Cardiac muscle cell (in vitro differentiated cells and primary cell): ENCODE data around the gene SLIT1. TPM values are rescaled to one million over a fixed set of nuclear protein-coding genes. Genes with fewer than 3 reads are reported as not detected.

Experiments
- DNase-seq, 2 donors: peaks; one replicate each; pipeline versions ENCODE4 v3.0.0 to v3.0.0-alpha.2; 2010 to 2017; ENCODE audit warnings: low read depth in 1 of 2, low spot score in 1 of 2
- H3K27ac ChIP-seq: fragments of 200-600 bp; sonication (generic); 2 replicates; pipeline ENCODE4 v1.5.1; 2016
- H3K27me3 ChIP-seq: fragments of 200-600 bp; sonication (generic); 2 replicates; pipeline ENCODE4 v1.6.0; 2016; ENCODE audit warnings: control low read depth
- H3K36me3 ChIP-seq: fragments of 200-600 bp; sonication (generic); 2 replicates; pipeline ENCODE4 v1.5.1; 2016; ENCODE audit warnings: control low read depth
- H3K4me1 ChIP-seq: fragments of 200-600 bp; sonication (generic); 2 replicates; pipeline ENCODE4 v1.8.1; 2017; ENCODE audit warnings: low read depth, mild to moderate bottlenecking, mixed run types
- H3K4me3 ChIP-seq: fragments of 200-600 bp; sonication (generic); 2 replicates; pipeline ENCODE4 v1.5.1; 2016; ENCODE audit warnings: mild to moderate bottlenecking
- H3K9me3 ChIP-seq: fragments of 200-600 bp; sonication (generic); 2 replicates; pipeline ENCODE4 v1.5.1; 2017; ENCODE audit warnings: low read depth, mild to moderate bottlenecking, control low read depth
- CTCF ChIP-seq: IDR thresholded peaks from 2 replicates; pipeline ENCODE4 v1.5.1; 2012; ENCODE audit warnings: low read depth, mild to moderate bottlenecking, low read length
- polyA plus RNA-seq: library from polyadenylated mRNA; unstranded; fragments of >200 nt; fragmentation: Nextera tagmentation; extraction: Ambion mirVana; gene quantifications from 2 replicates; pipeline ENCODE4 v1.2.1, GENCODE V29; 2016
- total RNA-seq: library from RNA; depleted of rRNA; stranded (reverse); fragments of >200 nt; gene quantifications from 2 replicates; pipeline ENCODE4 v1.2.3, GENCODE V29; 2016

SLIT1 gene
- total and polyA plus RNA-seq, 2 experiments from 2014 or later = 3.3 to 11.0 TPM

DNA sequence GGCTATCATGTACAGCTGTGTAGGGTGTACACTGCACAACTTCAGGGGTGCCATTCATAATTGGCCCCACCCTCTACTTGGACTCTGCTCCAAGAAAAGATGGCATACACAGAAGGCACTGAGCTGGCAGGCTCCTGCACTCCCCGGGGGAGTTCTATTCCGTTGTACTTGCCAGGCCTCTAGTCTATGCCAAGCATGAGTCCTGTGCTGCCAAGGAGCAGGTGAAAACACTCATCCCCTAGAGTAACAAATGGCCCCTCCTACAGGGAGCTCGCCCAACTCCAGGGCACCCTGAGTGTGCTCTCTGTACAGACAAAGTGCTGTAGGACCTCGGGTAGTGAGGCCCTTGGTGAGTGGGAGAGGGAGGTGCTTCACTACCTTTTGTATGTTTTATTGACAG is 127.2 kb downstream of the SLIT1 start:
- Histone ChIP-seq H3K36me3 (no peaks in the 10 kb centered on the region), H3K4me3 (no peak overlapping the region), H3K27ac (no peak overlapping the region), H3K4me1 (no peaks in the 10 kb centered on the region), H3K9me3 (no peaks in the 10 kb centered on the region), H3K27me3 (no peaks in the 10 kb centered on the region)
- no peak for TF ChIP-seq CTCF
- DNase-seq = no peak

DNA sequence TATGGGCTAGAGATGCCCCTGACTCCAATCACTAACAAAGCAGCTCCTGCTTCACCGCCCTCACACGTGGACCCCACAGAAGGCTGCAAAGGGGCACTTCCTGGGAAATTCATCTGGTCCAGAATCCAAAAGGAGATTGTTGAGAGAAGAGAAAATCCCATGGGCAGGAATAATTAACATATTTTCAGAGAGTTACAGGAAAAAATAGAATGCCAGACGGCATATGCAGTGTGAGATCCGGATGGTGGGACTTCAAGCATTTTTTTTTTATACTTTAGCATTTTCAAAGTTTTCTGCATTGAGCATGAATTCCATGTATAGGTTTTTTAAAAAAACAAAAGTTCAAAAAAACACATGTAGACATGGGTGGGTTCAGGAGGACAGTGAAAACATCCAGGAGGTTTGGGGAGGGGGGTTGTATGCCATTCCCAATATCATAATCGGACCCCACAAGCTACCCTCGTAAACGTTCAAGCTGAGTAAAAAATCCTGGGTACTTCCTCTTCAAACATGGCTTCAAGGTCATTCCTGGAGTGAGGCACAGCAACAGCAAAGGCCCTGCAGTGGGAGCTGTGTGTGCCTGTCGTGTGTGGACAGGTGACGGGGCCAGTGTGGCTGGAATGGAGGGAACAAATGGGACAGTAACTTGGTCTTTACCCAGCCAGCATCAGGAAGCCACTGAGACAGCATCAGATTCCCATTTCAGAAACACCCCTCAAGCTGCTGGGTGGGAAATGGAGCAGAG is 128.1 kb downstream of the SLIT1 start:
- no peak overlapping the region for H3K27ac ChIP-seq
- no peaks in the 10 kb centered on the region for H3K4me1 ChIP-seq
- TF ChIP-seq CTCF = no peak
- H3K27me3 ChIP-seq = no peaks in the 10 kb centered on the region
- no peaks in the 10 kb centered on the region for H3K9me3 ChIP-seq
- H3K4me3 ChIP-seq = no peak overlapping the region
- H3K36me3 ChIP-seq = no peaks in the 10 kb centered on the region
- DNase-seq = no peak

DNA sequence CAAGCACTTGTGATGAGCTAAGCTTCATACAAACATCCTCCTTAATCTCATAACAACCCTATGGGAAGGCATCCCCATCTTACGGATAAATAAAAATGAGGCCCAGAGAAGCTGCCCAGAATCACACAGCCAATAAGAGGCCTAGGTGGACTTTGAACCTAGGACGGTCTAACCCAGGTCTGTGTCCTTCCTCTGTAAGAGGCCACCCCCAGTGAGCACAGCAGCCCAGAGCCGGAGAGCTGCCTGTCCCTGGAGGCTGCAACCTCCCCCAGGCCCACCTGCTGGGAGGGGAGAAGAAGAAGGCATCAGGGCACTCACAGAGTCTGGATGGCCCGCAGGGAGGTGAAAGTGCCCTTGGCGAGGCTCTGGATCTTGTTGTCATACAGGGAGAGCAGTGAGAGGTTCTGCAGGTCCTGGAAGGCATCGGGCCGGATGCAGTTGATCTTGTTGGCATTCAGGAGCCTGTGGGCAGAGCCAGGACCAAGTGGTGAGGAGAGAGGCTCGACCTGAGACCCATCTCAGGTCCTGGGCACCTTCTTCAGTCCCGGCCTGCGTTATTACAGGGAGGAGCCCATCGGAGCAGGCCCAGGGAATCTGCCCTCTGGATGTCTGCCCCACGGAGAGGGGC is 129.6 kb downstream of the SLIT1 start:
- no peak for TF ChIP-seq CTCF
- no peaks in the 10 kb centered on the region for H3K9me3 ChIP-seq
- H3K27me3 ChIP-seq = no peaks in the 10 kb centered on the region
- H3K4me1 ChIP-seq = no peaks in the 10 kb centered on the region
- DNase-seq = no peak
- no peak overlapping the region for H3K4me3 ChIP-seq
- H3K36me3 ChIP-seq = no peaks in the 10 kb centered on the region
- no peak overlapping the region for H3K27ac ChIP-seq

DNA sequence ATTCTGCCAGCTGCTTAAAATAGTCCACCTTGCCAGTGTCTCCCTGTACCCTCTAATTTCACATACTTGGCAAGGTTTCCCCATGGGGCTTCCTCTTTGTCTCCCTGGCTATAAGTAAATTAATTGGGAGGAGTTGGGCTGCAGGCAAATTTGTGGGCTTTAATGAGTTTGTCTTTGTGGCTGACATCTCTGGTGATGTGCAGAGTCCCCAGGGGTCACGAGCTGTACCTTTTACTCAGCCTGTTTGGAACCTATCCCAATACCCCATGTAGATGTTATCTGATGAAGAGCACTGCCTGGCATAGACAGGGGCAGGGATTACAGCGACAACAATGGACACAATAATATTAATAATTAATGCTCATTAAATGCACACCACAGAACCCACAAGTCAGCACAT is 132.5 kb downstream of the SLIT1 start:
- no peaks in the 10 kb centered on the region for H3K4me1 ChIP-seq
- no peak overlapping the region for H3K27ac ChIP-seq
- no peak for TF ChIP-seq CTCF
- H3K27me3 ChIP-seq = no peaks in the 10 kb centered on the region
- H3K36me3 ChIP-seq = no peaks in the 10 kb centered on the region
- no peak overlapping the region for H3K4me3 ChIP-seq
- no peak for DNase-seq
- no peaks in the 10 kb centered on the region for H3K9me3 ChIP-seq

DNA sequence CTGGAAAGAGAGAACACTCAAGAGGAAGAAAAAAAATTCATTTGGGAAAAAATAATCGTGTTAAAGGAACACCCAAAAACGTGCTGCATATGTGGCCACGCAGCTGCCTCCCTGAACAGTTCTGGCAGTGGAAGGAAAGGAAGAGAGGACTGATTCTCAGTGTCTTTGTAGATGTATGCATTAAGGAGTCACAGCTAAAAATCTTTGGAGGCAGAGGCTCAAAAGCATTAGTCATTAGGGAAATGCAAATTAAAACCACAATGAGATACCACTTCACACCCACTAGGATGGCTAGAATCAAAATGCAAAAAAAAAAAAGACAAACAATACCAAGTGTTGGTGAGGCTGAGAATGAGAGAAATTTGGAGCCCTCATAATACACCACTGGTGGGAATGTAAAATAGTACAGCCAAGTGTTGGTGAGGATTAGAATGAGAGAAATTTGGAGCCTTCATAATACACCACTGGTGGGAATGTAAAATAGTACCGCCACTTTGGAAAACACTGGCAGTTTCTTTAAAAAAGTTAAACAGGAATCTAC is 134.7 kb downstream of the SLIT1 start:
- H3K27me3 ChIP-seq = no peaks in the 10 kb centered on the region
- DNase-seq = no peak
- H3K27ac ChIP-seq = no peak overlapping the region
- H3K4me3 ChIP-seq = no peak overlapping the region
- no peaks in the 10 kb centered on the region for H3K36me3 ChIP-seq
- no peak for TF ChIP-seq CTCF
- no peaks in the 10 kb centered on the region for H3K9me3 ChIP-seq
- no peaks in the 10 kb centered on the region for H3K4me1 ChIP-seq
